HepG2 (cell line): ENCODE data around the gene RBM12. TPM values are rescaled to one million over a fixed set of nuclear protein-coding genes. Genes with fewer than 3 reads are reported as not detected.

Experiments
- AGO1 ChIP-seq: fragments of 200-400 bp; formaldehyde crosslinking; IDR thresholded peaks from 2 replicates; pipeline ENCODE4 v1.6.1; 2017; ENCODE audit warnings: mild to moderate bottlenecking, low read depth, low read length, moderate library complexity; ENCODE audit not compliant: poor library complexity, severe bottlenecking
- CAMTA2 ChIP-seq: sonication (generic); formaldehyde crosslinking; IDR thresholded peaks from 2 replicates; pipeline ENCODE4 v1.4.0; 2020; ENCODE audit warnings: mild to moderate bottlenecking, missing genetic modification reagents, borderline replicate concordance
- HNF4A ChIP-seq: sonication (generic); formaldehyde crosslinking; IDR thresholded peaks from 2 replicates; pipeline ENCODE4 v1.4.0; 2020; ENCODE audit warnings: missing genetic modification reagents
- HOXA5 ChIP-seq: sonication (generic); formaldehyde crosslinking; IDR thresholded peaks from 2 replicates; pipeline ENCODE4 v1.4.0; 2020; ENCODE audit warnings: missing genetic modification reagents
- MTF1 ChIP-seq: sonication (generic); formaldehyde crosslinking; IDR thresholded peaks from 2 replicates; pipeline ENCODE4 v1.5.0; 2020; ENCODE audit warnings: missing genetic modification reagents
- NR2F1 ChIP-seq, 2 experiments: fragments of 450-650 bp in 1 of 2; formaldehyde crosslinking in 1 of 2; IDR thresholded peaks; 2 replicates each; pipeline versions ENCODE4 v1.5.0 to v1.6.1; 2016 to 2020; ENCODE audit warnings: mild to moderate bottlenecking in 1 of 2, missing compliant biosample characterization in 1 of 2, missing genetic modification reagents in 1 of 2, moderate library complexity in 1 of 2
- RNF2 ChIP-seq: fragments of 450-650 bp; conservative IDR thresholded peaks from 2 replicates; pipeline ENCODE4 v1.6.1; 2016; ENCODE audit warnings: low read depth
- SOX13 ChIP-seq, 3 experiments: fragments of 450-650 bp in 1 of 3; sonication (generic) in 1 of 3; formaldehyde crosslinking in 1 of 3; IDR thresholded peaks in 2 of 3; conservative IDR thresholded peaks in 1 of 3; 2 replicates each; pipeline versions ENCODE4 v1.5.0 to v1.6.1; 2016 to 2020; ENCODE audit warnings: antibody characterized with exemption in 1 of 3, mild to moderate bottlenecking in 1 of 3, missing compliant biosample characterization in 1 of 3, missing genetic modification reagents in 1 of 3, moderate library complexity in 1 of 3
- TEAD3 ChIP-seq: optimal IDR thresholded peaks from 2 replicates; pipeline ENCODE3; 2016; ENCODE audit warnings: borderline replicate concordance
- ZBTB20 ChIP-seq: sonication (generic); formaldehyde crosslinking; IDR thresholded peaks from 2 replicates; pipeline ENCODE4 v1.8.1; 2023; ENCODE audit warnings: missing genetic modification reagents, low read depth, mild to moderate bottlenecking, borderline replicate concordance
- ZFP36L2 ChIP-seq: sonication (generic); formaldehyde crosslinking; IDR thresholded peaks from 2 replicates; pipeline ENCODE4 v1.4.0; 2020; ENCODE audit warnings: missing genetic modification reagents
- ZMAT3 ChIP-seq: sonication (generic); formaldehyde crosslinking; conservative IDR thresholded peaks from 2 replicates; pipeline ENCODE4 v1.7.0; 2021; ENCODE audit warnings: missing genetic modification reagents
- ZMYM3 ChIP-seq: sonication (generic); formaldehyde crosslinking; IDR thresholded peaks from 2 replicates; pipeline ENCODE4 v1.5.1; 2020; ENCODE audit warnings: mild to moderate bottlenecking, missing genetic modification reagents
- ZNF558 ChIP-seq: sonication (generic); formaldehyde crosslinking; IDR thresholded peaks from 2 replicates; pipeline ENCODE4 v1.9.0; 2022; ENCODE audit warnings: mild to moderate bottlenecking, missing genetic modification reagents, borderline replicate concordance
- ZNF792 ChIP-seq: IDR thresholded peaks from 2 replicates; pipeline ENCODE4 v1.6.1; 2016
- ZNF883 ChIP-seq: sonication (generic); formaldehyde crosslinking; IDR thresholded peaks from 2 replicates; pipeline ENCODE4 v1.5.1; 2020; ENCODE audit warnings: mild to moderate bottlenecking, missing genetic modification reagents; ENCODE audit errors: not compliant biosample characterization
- ZSCAN29 ChIP-seq: sonication (generic); formaldehyde crosslinking; conservative IDR thresholded peaks from 2 replicates; pipeline ENCODE4 v1.4.0; 2020; ENCODE audit warnings: mild to moderate bottlenecking, missing genetic modification reagents
- polyA plus RNA-seq, 8 experiments: library from polyadenylated mRNA; depleted of rRNA in 3 of 8; stranded (reverse) in 7 of 8; unstranded in 1 of 8; fragments of >200 nt; fragmentation: Illumina TruSeq in 4 of 8; extraction: Trizol in 4 of 8; gene quantifications; 2 replicates each; pipeline versions ENCODE4 v1.2.1 to v1.2.3, GENCODE V29; 2011 to 2016; ENCODE audit warnings: low read depth in 4 of 8, missing spikeins in 1 of 8, mixed read lengths in 1 of 8; ENCODE audit not compliant: insufficient read depth in 1 of 8
- total RNA-seq, 5 experiments: library from RNA; depleted of rRNA; stranded (reverse); fragments of >200 nt; fragmentation: Illumina TruSeq; extraction: Trizol; gene quantifications; 2 replicates each; pipeline ENCODE4 v1.2.3, GENCODE V29; 2016; ENCODE audit warnings: low read depth in 1 of 5
- TF ChIP-seq, protein P1 (sequence below): sonication (generic); formaldehyde crosslinking; IDR thresholded peaks from 2 replicates; pipeline ENCODE4 v1.4.0; 2020; ENCODE audit warnings: mild to moderate bottlenecking, missing genetic modification reagents
- TF ChIP-seq, protein P2 (sequence below): sonication (generic); formaldehyde crosslinking; IDR thresholded peaks from 2 replicates; pipeline ENCODE4 v1.4.0; 2020; ENCODE audit warnings: mild to moderate bottlenecking, missing genetic modification reagents
- TF ChIP-seq, protein P3 (sequence below): sonication (generic); formaldehyde crosslinking; IDR thresholded peaks from 2 replicates; pipeline ENCODE4 v1.8.1; 2023; ENCODE audit warnings: mild to moderate bottlenecking, moderate library complexity, missing genetic modification reagents
- TF ChIP-seq, protein P4 (sequence below): IDR thresholded peaks from 2 replicates; pipeline ENCODE4 v1.6.1; 2016; ENCODE audit warnings: low read depth, borderline replicate concordance
- TF ChIP-seq, protein P5 (sequence below): sonication (generic); formaldehyde crosslinking; IDR thresholded peaks from 2 replicates; pipeline ENCODE4 v1.5.0; 2020; ENCODE audit warnings: missing genetic modification reagents

RBM12 gene
- total and polyA plus RNA-seq, 2 of the 13 experiments (the other 11 are each of a cell fraction or from before 2014, with no cell fraction given), result 97.9 to 104 TPM

DNA sequence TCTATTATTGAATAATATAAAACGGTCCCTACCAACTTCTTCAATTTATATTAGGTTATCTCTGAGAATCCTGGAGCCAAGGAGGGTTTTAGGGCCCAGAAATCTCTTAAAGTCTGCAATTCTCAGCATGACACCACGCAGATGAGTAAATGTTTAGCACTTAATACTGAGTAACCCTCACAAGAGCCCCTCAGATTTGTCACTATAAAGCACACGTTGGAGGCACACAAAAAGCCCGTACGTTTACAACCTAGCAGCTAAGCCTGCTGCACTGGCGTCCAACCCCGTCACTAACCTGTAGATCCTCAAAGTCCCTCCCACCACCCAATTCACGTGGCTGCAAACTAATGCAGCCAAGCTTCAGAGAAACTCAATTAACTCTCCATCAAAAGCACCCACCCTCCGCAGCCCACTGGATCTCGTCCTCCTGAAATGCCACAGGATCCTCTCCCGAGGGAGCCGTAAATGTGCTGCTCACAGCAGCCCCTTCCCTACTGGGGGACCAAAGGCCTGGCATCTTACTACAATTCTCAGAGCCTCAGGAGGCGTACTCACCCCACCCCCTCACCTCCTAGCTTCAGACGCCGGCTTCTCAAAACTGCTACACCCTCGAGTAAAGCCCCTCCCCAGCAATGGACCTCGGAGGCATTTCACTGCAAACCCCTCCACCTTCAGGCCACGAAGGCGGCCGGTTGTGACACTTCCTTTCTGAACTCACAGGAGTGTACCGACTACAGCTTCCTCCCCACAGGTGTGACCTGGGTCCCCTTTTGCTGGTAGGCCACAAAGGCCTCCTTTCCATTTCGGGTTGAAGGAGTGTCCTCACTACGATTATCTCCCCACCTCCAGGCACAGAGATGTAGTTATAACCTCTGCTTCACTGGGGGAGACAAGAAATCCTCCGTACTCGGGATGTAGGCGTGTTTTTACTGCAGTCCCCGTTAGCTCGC lies 909 bp downstream of the RBM12 start (continued):
- no peak for TF ChIP-seq TEAD3 (CRISPR knock-in tag)
- no peak for TF ChIP-seq ZFP36L2 (CRISPR knock-in tag)
- no peak for TF ChIP-seq HOXA5
- TF ChIP-seq ZNF792 (CRISPR knock-in tag), result no peak; the same call in 1 of the 2 replicates
- TF ChIP-seq ZMYM3 (CRISPR knock-in tag), result no peak
- 0 out of 4 replicates have a peak, but pooled peaks have one; percentile 4 to 16 for TF ChIP-seq NR2F1 (CRISPR knock-in tag; IDR thresholded peaks at IDR 0.05)
- TF ChIP-seq ZBTB20, result no peak
- TF ChIP-seq ZNF883, result no peak
- TF ChIP-seq, protein P1, sequence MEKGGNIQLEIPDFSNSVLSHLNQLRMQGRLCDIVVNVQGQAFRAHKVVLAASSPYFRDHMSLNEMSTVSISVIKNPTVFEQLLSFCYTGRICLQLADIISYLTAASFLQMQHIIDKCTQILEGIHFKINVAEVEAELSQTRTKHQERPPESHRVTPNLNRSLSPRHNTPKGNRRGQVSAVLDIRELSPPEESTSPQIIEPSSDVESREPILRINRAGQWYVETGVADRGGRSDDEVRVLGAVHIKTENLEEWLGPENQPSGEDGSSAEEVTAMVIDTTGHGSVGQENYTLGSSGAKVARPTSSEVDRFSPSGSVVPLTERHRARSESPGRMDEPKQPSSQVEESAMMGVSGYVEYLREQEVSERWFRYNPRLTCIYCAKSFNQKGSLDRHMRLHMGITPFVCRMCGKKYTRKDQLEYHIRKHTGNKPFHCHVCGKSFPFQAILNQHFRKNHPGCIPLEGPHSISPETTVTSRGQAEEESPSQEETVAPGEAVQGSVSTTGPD (CRISPR knock-in tag), result peak; percentile 58; the same call in 1 of the 2 replicates
- TF ChIP-seq, protein P2, sequence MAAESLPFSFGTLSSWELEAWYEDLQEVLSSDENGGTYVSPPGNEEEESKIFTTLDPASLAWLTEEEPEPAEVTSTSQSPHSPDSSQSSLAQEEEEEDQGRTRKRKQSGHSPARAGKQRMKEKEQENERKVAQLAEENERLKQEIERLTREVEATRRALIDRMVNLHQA (CRISPR knock-in tag), result peak; percentile 50; the same call in 1 of the 2 replicates
- TF ChIP-seq AGO1, result no peak
- no peak for TF ChIP-seq ZSCAN29 (CRISPR knock-in tag)
- TF ChIP-seq RNF2, result no peak
- TF ChIP-seq, protein P3, sequence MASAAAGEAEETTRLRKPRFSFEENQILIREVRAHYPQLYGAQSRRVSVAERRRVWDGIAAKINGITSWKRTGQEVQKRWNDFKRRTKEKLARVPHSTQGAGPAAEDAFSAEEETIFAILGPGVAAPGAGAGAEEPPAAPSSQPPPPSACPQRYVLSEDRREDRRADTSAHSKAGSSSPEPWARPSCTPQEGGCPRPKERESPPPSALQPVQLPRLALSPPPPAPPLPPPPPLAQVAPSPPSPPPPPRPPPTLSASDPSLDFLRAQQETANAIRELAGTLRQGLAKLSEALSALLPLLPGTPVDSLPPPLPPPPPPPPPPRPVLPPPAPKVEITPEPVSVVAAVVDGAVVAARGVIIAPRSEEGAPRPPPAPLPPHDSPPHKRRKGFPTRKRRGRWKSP (CRISPR knock-in tag), result no peak
- peak; percentile 60; the same call in 1 of the 2 replicates for TF ChIP-seq CAMTA2
- no peak for TF ChIP-seq ZNF558 (CRISPR knock-in tag)
- no peak for TF ChIP-seq MTF1 (CRISPR knock-in tag)
- TF ChIP-seq ZMAT3, result 0 out of 2 replicates have a peak, but pooled peaks have one; percentile 6
- TF ChIP-seq SOX13 (IDR thresholded peaks at IDR 0.05), result no peak
- peak in 1 of 2 experiments; percentile 85; a peak in 1 of 4 replicates for TF ChIP-seq SOX13 (CRISPR knock-in tag; conservative IDR thresholded peaks at IDR 0.05 in 1 of 2, IDR thresholded peaks at IDR 0.05 in 1 of 2)
- TF ChIP-seq, protein P4, sequence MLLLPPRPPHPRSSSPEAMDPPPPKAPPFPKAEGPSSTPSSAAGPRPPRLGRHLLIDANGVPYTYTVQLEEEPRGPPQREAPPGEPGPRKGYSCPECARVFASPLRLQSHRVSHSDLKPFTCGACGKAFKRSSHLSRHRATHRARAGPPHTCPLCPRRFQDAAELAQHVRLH (CRISPR knock-in tag), result 0 out of 2 replicates have a peak, but pooled peaks have one; percentile 37
- TF ChIP-seq HNF4A (CRISPR knock-in tag), result no peak
- TF ChIP-seq, protein P5, sequence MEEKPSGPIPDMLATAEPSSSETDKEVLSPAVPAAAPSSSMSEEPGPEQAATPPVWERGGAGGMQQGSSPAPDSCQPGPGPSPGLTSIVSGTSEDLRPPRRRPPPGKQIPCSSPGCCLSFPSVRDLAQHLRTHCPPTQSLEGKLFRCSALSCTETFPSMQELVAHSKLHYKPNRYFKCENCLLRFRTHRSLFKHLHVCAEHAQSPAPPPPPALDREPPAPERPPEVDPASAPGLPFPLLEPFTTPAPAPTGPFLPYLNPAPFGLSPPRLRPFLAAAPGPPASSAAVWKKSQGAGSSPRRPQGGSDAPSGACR (CRISPR knock-in tag), result no peak
